Activated CD4-positive, alpha-beta T cell treated with anti-CD3 and anti-CD28 coated beads for 4 hours (primary cell): Measurements from ENCODE around the gene SDK1.

Experiments used
- DNase-seq, 2 donors: peaks; one replicate each; pipeline ENCODE4 v3.0.0-alpha.2; 2020

SDK1 gene

GRCh38 chr7:3345699-3346481 lies 44.8 kb downstream of the SDK1 start:
- DNase-seq = no peak

- DNase-seq = no peak
Observed at GRCh38 chr7:3349126-3349525, 48.1 kb downstream of the SDK1 start.

DNA sequence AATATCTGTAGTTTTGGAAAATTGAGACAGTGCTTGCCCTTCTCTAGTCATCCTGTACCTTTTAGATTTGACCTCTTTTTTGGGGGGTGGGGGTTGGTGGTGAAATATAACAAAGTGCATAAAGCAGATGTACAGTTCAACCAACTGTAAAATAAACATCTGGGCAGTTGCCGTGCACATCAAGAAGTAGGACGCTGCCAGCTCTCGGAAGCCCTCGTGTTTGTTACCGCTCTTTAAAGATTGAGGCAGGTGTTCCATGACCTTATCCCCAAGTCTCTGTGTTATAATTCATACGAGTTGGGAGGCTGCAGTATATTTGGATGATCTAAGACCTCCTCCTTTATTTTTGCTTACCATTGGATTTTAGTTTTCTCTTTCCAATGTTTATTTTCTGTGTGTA lies 55.1 kb downstream of the SDK1 start:
- no peak for DNase-seq

DNA sequence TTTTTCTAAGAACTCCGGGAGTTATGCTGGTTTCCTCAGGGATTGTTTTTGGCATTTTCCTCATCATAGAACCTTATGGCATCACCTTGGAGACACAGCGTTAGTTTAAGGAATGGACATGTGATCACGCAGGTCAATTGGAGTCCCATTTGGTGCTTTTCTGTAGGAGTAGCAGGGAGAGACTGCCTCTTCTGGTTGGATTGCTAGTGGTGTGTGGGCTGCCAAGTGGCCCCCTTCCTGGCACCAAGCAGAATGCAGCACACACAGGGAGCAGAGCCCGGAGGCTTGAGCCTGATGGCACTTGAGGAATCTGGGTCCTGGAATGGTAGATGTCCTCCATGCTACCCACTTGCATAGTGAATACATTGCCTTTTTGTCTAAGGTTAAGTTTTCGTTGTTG lies 57.9 kb downstream of the SDK1 start:
- no peak for DNase-seq

- no peak for DNase-seq
Observed at GRCh38 chr7:3367261-3367660, 66.2 kb downstream of the SDK1 start.

DNA sequence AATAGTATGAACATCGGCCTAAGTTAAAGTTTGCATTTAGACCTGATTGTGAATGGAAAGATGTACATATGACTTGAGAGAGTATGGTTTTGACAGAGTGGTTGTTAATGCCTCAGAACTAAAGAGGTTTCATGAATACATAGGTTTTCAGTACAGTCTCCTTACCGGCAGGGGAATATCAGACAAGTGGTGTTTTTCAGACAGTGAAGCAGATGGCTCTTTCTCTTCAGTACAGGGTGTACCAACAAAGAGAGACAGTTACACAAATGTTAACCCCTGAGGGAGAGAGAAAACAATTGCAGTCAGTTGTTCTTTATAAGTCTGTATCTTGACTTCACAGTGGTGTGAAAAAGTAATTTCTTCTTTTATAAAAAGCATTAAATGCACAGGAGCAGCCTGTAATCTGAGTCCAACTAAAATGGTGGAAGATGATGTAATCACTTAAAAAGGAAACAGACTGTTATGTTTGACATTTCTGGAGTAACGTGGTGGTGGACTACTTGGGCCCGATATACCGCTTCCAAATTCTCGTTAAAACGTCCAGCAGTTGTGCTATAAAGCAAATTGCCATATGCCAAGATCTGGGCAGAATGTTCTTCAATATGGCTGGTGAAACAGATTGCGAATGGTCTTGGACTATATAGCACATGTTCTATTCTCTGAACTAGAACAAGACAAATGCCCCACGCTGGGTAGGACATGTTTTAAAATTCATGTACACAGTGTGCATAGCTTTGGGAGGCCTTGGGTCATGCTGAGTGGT lies 69.2 kb downstream of the SDK1 start:
- DNase-seq = no peak

- no peak for DNase-seq
Observed at GRCh38 chr7:3370921-3371320, 69.9 kb downstream of the SDK1 start.

GRCh38 chr7:3371601-3372000 lies 70.5 kb downstream of the SDK1 start:
- DNase-seq = no peak

DNA sequence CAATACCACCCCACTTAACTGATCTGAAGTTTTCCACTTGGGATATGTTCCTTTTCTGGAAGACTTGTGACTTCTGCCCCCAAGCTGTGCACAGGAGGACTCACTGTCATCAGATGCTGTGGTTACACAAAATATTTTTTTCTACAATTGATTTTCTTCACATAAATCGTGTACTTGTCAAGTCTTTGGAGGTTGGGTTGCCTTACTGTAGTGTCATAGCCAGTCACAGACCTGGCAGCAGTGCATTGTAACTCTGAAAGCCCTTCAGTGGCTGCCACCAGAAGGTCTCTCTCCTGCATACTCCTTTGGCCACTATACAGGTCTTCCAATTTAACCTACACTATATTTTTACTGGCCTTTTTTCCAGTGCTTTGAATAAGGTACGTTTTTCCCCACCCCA lies 73.2 kb downstream of the SDK1 start:
- DNase-seq = no peak

DNA sequence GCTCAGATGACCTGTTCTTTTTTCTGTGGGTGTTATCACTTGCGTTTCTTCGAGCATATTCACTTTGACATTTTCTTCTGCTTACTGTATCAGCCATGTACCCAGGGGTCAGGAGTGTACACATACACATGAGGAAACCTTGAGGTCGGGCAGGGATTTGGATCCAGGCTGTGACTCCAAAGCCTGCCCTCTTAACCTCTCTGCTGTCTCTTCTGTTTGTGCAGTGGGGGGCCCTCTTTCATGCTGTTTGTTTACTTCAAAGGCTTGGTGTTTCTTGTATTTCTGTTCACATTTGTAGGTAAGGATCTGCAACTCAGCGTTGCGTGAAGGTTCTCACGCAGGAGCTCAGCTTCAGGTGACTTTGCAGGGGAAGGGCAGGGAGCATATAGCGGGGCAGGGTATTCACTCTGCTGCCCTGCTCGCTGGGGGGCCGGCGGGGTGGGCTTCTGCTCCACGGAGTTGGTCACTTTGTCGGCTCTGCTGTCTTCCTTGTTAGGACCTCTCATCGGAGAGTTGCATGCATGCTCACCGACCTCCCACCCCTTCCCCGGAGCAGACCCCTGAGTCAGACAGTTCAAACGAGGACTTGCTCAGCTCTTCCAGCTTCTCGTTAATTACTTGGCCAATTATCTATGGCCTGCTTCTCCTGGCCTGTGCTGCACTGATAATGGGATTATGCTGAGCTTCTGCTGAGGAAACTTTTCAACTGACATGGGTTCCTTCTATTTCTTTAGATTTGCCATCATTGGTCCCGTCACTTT lies 77.5 kb downstream of the SDK1 start:
- DNase-seq = no peak

- no peak for DNase-seq
Observed at GRCh38 chr7:3380034-3380433, 79.0 kb downstream of the SDK1 start.

DNA sequence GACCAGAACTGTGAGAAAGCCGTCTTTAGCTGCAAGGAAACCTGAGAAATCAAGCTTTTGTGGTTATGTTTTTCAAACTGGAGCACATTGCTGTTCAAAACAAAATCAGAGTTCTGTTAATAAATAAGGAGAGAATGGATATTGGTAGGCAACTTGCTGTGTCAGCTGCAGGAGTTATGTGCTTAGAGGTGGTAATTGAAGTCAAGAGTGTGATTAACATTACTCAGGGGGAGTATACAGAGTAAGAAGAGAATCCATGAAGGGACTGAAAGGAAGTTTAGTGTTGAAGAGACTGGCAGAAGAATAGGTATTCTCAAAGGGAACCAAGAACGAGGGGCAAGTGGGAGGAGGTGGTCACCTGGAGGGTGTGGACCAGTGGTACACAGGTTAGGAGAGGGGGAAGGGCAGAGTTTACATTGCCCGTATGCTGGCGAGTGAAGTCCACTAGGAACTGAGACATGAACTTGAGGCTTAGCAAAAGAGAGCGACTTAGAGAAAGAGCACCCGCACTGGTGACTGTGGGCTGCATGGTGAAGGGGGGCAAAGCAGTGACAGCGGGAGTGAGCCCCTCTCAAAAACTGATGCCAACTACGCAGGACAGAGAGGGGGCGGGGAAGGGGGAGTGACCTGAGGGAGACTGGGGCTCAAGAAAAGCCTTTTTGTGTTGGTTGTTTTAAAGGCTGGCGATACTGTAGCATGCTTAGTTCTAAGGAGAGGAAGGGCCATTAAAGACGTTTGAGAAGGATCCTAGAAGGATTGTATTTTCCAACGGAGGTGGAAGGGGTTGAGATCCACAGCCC lies 80.0 kb downstream of the SDK1 start:
- DNase-seq = no peak

GRCh38 chr7:3386423-3387190 lies 85.6 kb downstream of the SDK1 start:
- DNase-seq = no peak

- no peak for DNase-seq
Observed at GRCh38 chr7:3393862-3394261, 92.8 kb downstream of the SDK1 start.

DNA sequence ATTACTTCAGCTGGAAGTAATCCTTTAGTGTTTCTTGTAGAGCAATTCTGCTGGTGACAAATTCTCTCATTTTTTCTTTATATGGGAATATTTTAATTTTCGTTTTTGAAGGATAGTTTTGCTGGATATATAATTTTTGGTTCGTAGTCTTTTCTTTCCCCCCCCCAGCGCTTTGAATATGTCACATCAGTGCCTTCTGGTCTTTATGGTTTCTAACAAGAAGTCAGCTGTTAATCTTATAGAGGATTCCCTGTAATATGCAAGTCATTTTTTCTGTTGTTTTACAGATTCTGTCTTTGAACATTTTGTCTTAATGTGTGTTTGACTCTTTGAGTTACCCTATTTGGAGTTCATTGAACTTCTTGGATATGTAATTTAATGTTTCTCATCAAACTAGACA lies 96.3 kb downstream of the SDK1 start:
- no peak for DNase-seq

- DNase-seq = no peak
Observed at GRCh38 chr7:3399858-3400257, 98.8 kb downstream of the SDK1 start.

DNA sequence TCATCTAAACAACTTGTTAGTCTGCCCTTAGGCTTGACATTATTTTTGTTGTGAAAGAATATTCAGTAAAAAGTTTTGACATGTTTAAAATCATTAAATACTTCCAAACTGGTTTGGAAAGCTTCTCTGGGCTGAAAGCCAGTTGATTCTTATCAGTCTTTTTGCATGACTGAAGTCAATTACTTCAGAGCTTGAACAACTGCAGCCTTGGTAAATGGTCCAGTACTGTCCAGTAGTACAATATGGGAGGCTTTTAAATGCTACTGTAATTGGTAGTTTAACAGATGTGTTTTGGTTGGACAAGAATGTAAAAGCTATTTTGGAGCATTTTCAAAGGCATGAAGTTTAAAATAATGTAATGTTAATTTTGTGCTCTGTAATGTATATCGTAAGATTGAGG lies 103.4 kb downstream of the SDK1 start:
- no peak for DNase-seq

GRCh38 chr7:3408814-3409595 lies 108.0 kb downstream of the SDK1 start:
- DNase-seq = no peak

DNA sequence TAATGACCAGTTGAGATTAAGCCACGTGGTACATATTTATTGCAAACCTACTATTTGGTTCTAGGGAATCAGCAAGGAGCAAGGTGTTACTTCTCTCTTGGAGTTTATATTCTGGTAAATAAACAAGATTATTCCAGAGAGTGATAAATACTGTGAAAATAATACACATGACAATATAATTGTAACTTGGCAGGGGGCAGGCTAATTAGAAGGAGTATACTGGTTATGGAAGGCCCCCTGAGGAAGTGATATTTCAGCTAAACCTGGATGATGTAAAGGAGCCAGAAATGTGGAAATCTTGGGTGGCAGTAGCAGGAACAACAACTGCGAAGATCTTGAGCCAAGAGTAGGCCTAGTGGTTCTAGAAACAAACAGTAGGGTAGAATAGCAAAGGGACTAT lies 111.8 kb downstream of the SDK1 start:
- DNase-seq = no peak

DNA sequence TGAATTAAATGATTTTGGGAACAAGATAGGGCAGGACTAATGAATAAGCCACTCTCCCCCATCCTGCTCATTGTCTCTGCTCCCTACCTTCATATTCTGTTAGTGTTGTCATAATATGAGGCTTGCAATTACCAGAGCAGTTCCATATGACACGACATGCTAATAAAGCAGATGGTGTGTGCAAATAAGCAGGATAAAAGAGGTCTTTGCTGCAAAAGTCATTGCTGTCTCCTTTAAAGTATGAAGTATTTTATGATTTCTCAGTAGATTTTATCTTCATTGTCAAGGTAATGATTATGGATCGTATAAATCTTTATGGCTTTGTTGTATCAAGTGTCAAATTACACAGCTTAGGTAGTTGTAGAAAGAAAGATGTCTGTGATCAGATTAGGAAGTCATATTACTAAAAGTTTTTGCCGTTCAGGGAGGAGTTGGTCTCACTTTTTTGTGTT lies 114.8 kb downstream of the SDK1 start:
- no peak for DNase-seq

GRCh38 chr7:3416453-3416852 lies 115.4 kb downstream of the SDK1 start:
- no peak for DNase-seq
